DND-41 (cell line): ENCODE data around the gene VTCN1.

Experiments used
- EZH2 ChIP-seq: IDR thresholded peaks from 3 replicates; pipeline ENCODE4 v1.6.1; 2012; ENCODE audit warnings: borderline replicate concordance, low read depth, mild to moderate bottlenecking, moderate library complexity, low read length, inconsistent platforms; ENCODE audit not compliant: severe bottlenecking
- TF ChIP-seq, protein P1 (sequence below): IDR thresholded peaks from 2 replicates; pipeline ENCODE4 v1.5.1; 2012; ENCODE audit warnings: borderline replicate concordance, low read length, moderate library complexity, mild to moderate bottlenecking; ENCODE audit not compliant: poor library complexity, severe bottlenecking; ENCODE audit errors: extremely low read depth

DNA sequence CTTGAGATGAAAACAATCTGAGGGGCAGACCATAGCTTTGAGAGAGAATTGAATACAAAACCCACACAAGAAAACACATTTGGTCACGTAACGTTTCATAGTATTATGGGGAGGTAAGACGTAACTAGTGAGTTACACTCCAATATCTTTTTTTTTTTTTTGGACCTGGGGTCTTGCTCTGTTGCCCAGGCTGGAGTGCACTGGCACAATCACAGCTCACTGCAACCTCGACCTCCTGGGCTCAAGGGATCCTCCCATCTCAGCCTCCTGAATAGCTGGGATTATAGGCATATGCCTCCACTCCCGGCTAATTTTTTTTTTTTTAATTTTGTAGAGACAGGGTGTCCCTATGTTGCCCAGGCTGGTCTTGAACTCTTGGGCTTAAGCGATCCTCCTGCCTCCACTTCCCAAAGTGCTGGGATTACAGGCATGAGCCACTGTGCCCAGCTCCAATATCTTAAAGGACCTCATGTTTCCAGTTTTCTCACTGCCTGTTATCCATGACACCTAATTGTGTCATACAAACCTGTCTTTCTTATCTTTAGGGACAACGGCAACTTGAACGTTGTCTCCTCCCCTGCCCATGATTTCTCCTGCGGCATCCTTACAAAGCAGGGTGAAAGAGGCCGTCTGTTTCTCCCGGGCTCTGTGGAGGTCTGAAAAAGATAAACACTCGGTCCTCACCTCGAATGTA lies 94.5 kb downstream of the VTCN1 start:
- TF ChIP-seq, protein P1, sequence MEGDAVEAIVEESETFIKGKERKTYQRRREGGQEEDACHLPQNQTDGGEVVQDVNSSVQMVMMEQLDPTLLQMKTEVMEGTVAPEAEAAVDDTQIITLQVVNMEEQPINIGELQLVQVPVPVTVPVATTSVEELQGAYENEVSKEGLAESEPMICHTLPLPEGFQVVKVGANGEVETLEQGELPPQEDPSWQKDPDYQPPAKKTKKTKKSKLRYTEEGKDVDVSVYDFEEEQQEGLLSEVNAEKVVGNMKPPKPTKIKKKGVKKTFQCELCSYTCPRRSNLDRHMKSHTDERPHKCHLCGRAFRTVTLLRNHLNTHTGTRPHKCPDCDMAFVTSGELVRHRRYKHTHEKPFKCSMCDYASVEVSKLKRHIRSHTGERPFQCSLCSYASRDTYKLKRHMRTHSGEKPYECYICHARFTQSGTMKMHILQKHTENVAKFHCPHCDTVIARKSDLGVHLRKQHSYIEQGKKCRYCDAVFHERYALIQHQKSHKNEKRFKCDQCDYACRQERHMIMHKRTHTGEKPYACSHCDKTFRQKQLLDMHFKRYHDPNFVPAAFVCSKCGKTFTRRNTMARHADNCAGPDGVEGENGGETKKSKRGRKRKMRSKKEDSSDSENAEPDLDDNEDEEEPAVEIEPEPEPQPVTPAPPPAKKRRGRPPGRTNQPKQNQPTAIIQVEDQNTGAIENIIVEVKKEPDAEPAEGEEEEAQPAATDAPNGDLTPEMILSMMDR = no peak
- TF ChIP-seq EZH2 = no peak
